Measurements from ENCODE around the gene HIF3A.

DNA sequence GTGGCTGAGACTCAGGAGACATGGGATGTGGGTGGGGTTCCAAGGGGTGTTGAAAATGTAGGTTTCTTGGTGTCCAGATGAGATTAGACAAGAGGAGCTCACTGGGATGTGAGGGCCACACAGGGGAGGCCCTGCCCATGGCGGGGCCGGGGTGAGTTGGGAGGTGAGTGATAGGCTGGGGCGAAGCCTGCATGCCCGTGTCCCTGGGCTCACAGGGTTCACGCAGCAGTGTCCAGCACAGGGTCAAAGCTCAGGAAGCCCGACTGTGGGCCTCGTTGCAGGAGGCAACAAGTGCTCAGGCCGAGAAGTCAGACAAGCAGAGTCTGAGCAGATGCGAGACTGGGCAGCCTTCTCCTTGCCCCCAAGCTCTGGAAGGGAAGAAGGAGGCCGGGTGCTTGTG is 89.3 kb downstream of the HIF3A start:
- TF ChIP-seq ZBTB8A (IDR thresholded peaks at IDR 0.05; ENCODE audit: partially characterized antibody) (no peak), GABPB1 (CRISPR knock-in tag; IDR thresholded peaks at IDR 0.05) (no peak), KDM1A (IDR thresholded peaks at IDR 0.05) (no peak)
- TF ChIP-seq, protein P1, sequence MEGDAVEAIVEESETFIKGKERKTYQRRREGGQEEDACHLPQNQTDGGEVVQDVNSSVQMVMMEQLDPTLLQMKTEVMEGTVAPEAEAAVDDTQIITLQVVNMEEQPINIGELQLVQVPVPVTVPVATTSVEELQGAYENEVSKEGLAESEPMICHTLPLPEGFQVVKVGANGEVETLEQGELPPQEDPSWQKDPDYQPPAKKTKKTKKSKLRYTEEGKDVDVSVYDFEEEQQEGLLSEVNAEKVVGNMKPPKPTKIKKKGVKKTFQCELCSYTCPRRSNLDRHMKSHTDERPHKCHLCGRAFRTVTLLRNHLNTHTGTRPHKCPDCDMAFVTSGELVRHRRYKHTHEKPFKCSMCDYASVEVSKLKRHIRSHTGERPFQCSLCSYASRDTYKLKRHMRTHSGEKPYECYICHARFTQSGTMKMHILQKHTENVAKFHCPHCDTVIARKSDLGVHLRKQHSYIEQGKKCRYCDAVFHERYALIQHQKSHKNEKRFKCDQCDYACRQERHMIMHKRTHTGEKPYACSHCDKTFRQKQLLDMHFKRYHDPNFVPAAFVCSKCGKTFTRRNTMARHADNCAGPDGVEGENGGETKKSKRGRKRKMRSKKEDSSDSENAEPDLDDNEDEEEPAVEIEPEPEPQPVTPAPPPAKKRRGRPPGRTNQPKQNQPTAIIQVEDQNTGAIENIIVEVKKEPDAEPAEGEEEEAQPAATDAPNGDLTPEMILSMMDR (IDR thresholded peaks at IDR 0.05 in 2 of 3, conservative IDR thresholded peaks at IDR 0.05 in 1 of 3; ENCODE audit: insufficient read depth in 2 of 3, low read depth in 1 of 3, low read length in 3 of 3), result no peak
